Activated CD4-positive, alpha-beta T cell treated with anti-CD3 and anti-CD28 coated beads, Interleukin-2, amount 10 ng/mL, durations not matched to agents 7 days and 5 days (primary cell): Measurements from ENCODE around the gene LYSMD2. TPM values are rescaled to one million over a fixed set of nuclear protein-coding genes. Genes with fewer than 3 reads are reported as not detected.

Experiments
- CTCF ChIA-PET: fragments of 350-600 bp; sonication (Branson Sonifier 250); formaldehyde crosslinking; loops from one replicate; lab custom pipeline; 2021; ENCODE audit warnings: antibody characterized with exemption; lab: Charles Lee
- POLR2A ChIA-PET: fragments of 350-600 bp; sonication (Branson Sonifier 250); formaldehyde crosslinking; loops from one replicate; lab custom pipeline; 2021; ENCODE audit warnings: antibody characterized with exemption; lab: Charles Lee
- DNase-seq: peaks from one replicate; pipeline ENCODE4 v3.0.0-alpha.2; 2020
- H3K27ac Mint-ChIP-seq: one replicate; pipeline ENCODE4 v1.8.0; 2021; ENCODE audit warnings: mild to moderate bottlenecking, moderate library complexity, mixed read lengths
- H3K27me3 Mint-ChIP-seq: one replicate; pipeline ENCODE4 v1.8.0; 2021; ENCODE audit warnings: mixed read lengths
- H3K36me3 Mint-ChIP-seq: one replicate; pipeline ENCODE4 v1.8.0; 2021; ENCODE audit warnings: low read depth, mixed read lengths
- H3K4me1 Mint-ChIP-seq: one replicate; pipeline ENCODE4 v1.8.0; 2021; ENCODE audit warnings: mixed read lengths
- H3K4me3 Mint-ChIP-seq: one replicate; pipeline ENCODE4 v1.8.0; 2021; ENCODE audit warnings: mild to moderate bottlenecking, moderate library complexity, mixed read lengths
- H3K9me3 Mint-ChIP-seq: one replicate; pipeline ENCODE4 v1.8.0; 2021; ENCODE audit warnings: mixed read lengths
- total RNA-seq, 2 experiments: library from RNA; stranded (reverse); gene quantifications; one replicate each; pipeline ENCODE4 v1.2.3, GENCODE V29; 2021

LYSMD2 gene
- total RNA-seq, 2 experiments from 2014 or later = 18.2 to 23.6 TPM

DNA sequence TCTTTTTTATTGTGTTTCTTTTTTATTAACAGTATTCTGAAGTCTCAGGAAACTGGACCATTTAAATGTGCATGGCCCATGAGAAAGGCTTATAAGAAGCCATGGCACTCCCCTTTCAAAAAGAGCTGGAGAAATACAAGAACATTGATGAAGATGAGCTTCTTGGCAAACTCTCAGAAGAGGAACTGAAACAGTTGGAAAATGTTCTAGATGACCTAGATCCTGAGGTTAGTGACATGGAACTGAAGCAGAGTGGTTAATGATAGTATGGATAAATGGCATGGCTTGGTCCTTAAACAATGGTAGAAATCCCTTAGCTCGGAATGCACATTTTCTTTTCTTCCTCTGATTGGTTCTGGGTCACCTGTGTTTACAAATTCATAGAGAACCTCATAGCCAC lies 28.9 kb upstream of the LYSMD2 start:
- Mint-ChIP-seq H3K4me1 (peaks cover 12% of the 10 kb centered on the region), H3K27me3 (no peaks in the 10 kb centered on the region), H3K36me3 (peaks cover 23% of the 10 kb centered on the region), H3K27ac (no peak overlapping the region), H3K9me3 (peaks cover 6% of the 10 kb centered on the region), H3K4me3 (no peak overlapping the region)
- CTCF ChIA-PET = interaction anchor here (1.2 kb wide), 1 partner anchor 10 kb away, joined by 7 read pairs; no protein-coding TSS in a partner anchor
- POLR2A ChIA-PET = no interaction called here
- DNase-seq = no peak

DNA sequence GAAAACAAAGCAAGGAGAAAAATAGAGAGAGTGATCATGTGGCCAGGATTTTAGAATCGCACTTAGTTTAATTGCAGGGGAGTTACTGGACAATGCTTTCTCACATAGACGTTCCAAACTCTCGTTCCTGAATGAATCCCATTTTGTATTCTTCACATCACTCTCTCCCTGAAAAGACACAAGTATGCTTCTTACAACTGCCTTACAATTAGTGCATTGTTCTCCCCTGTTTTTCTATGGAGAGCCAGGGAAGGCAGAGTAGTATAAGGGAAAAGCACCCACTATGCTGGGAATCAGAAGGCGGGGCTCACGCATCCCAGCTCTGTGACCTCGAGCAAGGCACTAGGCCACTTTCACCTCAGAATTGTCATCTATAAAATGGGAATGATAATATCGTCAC lies 28.3 kb upstream of the LYSMD2 start:
- POLR2A ChIA-PET = no interaction called here
- no peak for DNase-seq
- Mint-ChIP-seq H3K4me1 (peaks cover 12% of the 10 kb centered on the region), H3K27ac (no peak overlapping the region), H3K9me3 (peaks cover 6% of the 10 kb centered on the region), H3K36me3 (peaks cover 23% of the 10 kb centered on the region), H3K4me3 (no peak overlapping the region), H3K27me3 (no peaks in the 10 kb centered on the region)
- CTCF ChIA-PET = interaction anchor here (1.2 kb wide), 1 partner anchor 11 kb away, joined by 7 read pairs; no protein-coding TSS in a partner anchor

DNA sequence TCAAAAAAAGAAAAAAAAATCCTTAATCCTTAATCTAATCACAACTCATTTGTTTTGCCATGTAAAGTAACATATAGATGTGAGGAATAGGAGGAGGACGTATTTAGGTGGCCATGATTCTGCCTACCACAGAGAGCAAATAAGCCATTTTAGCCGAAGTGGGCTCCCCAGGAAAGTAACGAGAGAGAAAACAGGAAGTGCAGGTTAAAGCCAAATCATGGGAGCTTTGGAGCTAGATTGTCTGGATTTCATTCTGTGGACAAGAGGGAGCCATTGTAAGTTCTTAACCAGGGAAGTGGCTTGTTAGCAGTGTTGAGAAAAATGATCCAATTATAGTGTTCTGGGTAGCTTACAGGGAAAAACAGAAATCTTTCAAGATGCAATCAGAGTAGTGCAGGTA lies 23.4 kb upstream of the LYSMD2 start:
- no peaks in the 10 kb centered on the region for H3K9me3 Mint-ChIP-seq

DNA sequence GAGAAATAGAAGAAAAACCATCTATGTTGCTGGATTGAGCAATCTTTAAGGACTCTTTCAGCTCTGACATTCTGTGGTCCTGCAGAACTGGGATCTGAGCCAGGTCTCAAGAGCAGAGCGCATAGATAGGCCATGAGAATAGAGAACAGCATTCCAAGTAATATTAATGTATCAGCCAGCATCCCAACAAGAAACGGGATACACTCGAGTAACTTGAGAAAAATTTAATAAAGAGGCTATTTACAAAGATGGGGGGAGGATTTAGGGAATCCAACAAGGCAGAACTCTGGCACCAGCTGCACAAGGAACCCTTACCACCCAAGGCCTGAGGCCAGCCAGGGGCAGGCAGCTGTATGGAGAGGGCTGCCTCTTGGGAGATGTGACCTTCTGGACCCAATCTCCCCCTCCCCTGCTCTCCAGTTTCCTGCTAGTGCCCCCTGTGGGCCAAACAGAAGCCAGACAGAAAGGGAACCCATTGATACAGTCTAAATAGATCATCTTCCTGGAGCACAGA lies 22.2 kb upstream of the LYSMD2 start:
- Mint-ChIP-seq H3K27me3 (no peaks in the 10 kb centered on the region), H3K4me1 (peaks cover 5% of the 10 kb centered on the region), H3K4me3 (no peak overlapping the region), H3K36me3 (peaks cover 2% of the 10 kb centered on the region), H3K9me3 (no peaks in the 10 kb centered on the region), H3K27ac (no peak overlapping the region)
- POLR2A ChIA-PET = no interaction called here
- CTCF ChIA-PET = interaction anchor here (0.6 kb wide), 1 partner anchor 149 kb away, joined by 3 read pairs; no protein-coding TSS in a partner anchor
- peak; percentile 12 for DNase-seq

More for the DNA sequence above, 23.4 kb upstream of the LYSMD2 start:
- POLR2A ChIA-PET = no interaction called here
- DNase-seq = no peak
- H3K27ac Mint-ChIP-seq = no peak overlapping the region
- no peaks in the 10 kb centered on the region for H3K4me1 Mint-ChIP-seq
- H3K4me3 Mint-ChIP-seq = no peak overlapping the region
- H3K27me3 Mint-ChIP-seq = no peaks in the 10 kb centered on the region
- no peaks in the 10 kb centered on the region for H3K36me3 Mint-ChIP-seq
- CTCF ChIA-PET = interaction anchor here (1.1 kb wide), 1 partner anchor 10 kb away, joined by 4 read pairs; no protein-coding TSS in a partner anchor

DNA sequence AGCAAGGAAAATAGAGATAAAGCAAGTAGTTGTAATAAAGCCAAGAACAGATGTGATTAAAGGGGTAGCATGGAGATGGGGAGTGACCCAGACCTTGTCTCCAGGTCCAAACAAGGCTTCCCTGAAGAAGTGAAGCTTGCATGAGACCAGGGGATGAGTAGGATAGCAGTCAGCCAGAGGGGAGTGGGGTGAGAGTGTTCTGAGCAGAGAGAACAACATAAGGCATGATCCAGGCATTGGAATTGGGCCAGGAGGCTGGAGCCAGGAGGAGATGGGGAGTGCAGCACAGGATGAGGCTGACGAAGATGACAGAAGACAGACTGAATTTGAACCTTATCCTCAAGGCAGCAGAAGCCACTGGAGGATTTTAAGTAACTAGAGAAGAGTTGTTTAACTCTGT lies 21.2 kb upstream of the LYSMD2 start:
- H3K36me3 Mint-ChIP-seq = peaks cover 6% of the 10 kb centered on the region
- CTCF ChIA-PET = interaction anchor here (1.1 kb wide), 1 partner anchor 18 kb away, joined by 6 read pairs; no protein-coding TSS in a partner anchor
- POLR2A ChIA-PET = no interaction called here
- H3K27me3 Mint-ChIP-seq = peaks cover 4% of the 10 kb centered on the region
- H3K9me3 Mint-ChIP-seq = peaks cover 4% of the 10 kb centered on the region
- DNase-seq = no peak
- no peak overlapping the region for H3K4me3 Mint-ChIP-seq
- H3K4me1 Mint-ChIP-seq = peaks cover 13% of the 10 kb centered on the region
- no peak overlapping the region for H3K27ac Mint-ChIP-seq

DNA sequence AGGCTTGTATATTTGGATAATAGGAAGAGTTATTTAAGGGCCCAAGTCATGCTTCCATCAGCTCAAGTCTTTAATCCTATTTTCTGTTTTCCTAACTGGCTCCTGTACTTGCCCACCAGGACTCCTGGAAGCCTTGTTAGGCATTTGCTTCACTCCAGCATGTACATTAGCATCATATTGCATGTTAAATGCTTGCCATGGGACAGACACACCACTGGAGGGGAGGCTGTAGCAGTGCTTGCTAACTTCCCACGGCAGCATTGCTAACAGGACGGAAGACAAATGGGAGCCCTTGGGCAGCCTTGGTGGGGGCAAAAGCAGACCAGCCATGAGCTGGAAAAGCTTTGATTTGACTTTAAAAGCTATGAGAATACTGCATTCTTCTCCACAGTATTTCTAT lies 20.0 kb upstream of the LYSMD2 start:
- ChIA-PET POLR2A (no interaction called here), CTCF (interaction anchor here (0.6 to 1.1 kb wide), 3 partner anchors 19 to 375 kb away, joined by 3 to 6 read pairs (median 3); no protein-coding TSS in a partner anchor)
- H3K4me3 Mint-ChIP-seq = no peak overlapping the region
- no peak for DNase-seq
- H3K9me3 Mint-ChIP-seq = peaks cover 9% of the 10 kb centered on the region
- no peak overlapping the region for H3K27ac Mint-ChIP-seq
- H3K36me3 Mint-ChIP-seq = peaks cover 15% of the 10 kb centered on the region
- peaks cover 13% of the 10 kb centered on the region for H3K27me3 Mint-ChIP-seq
- H3K4me1 Mint-ChIP-seq = peaks cover 25% of the 10 kb centered on the region

DNA sequence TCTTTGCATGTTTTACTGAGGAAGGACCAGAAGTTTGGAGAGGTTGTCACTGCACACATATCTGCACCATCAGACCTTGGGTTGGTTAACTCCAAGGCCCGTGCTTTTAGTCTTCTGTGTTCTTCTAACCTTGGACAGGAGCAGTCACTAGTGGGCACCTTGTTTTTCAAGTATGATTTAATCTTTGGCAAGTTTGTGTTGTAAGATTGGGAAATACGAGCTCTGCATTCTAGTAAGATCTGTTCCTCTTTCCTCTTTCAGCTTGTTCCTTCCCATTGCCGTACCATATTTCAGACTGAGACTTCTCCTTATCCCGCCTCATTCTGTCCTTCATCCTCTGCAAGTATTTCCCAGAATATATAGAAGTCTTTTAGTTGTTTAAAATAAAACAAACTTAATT lies 19.0 kb upstream of the LYSMD2 start:
- H3K36me3 Mint-ChIP-seq = peaks cover 17% of the 10 kb centered on the region
- H3K4me1 Mint-ChIP-seq = peaks cover 28% of the 10 kb centered on the region
- H3K27ac Mint-ChIP-seq = no peak overlapping the region
- H3K27me3 Mint-ChIP-seq = peaks cover 16% of the 10 kb centered on the region
- H3K9me3 Mint-ChIP-seq = peaks cover 9% of the 10 kb centered on the region
- ChIA-PET CTCF (interaction anchor here (0.9 kb wide), 1 partner anchor 25 kb away, joined by 3 read pairs; no protein-coding TSS in a partner anchor), POLR2A (interaction anchor here (0.8 kb wide), 1 partner anchor 19 kb away, joined by 4 read pairs; the partner anchor contains the start of gene LYSMD2)
- DNase-seq = no peak
- no peak overlapping the region for H3K4me3 Mint-ChIP-seq

DNA sequence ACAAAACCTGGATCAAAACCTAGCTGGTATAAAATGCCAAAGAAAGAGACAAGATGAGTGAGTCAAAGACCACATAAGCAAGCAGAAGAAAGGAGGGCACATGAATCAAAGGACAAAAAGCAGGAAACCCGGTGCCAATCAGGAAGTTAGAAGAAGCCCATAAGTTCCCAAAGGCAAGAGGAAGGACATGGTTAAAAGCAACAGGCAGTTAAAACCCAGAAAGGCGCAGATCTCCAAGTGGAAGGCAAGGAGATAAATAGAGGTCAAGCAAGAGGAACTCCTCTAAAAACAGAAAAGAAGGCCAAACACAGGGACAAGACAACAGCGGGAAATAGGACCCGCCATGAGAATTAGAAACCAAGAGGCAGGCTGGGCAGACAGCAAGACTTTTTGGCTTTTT lies 18.3 kb upstream of the LYSMD2 start:
- POLR2A ChIA-PET = no interaction called here
- Mint-ChIP-seq H3K27me3 (peaks cover 20% of the 10 kb centered on the region), H3K9me3 (peaks cover 9% of the 10 kb centered on the region), H3K4me3 (no peak overlapping the region), H3K4me1 (peaks cover 32% of the 10 kb centered on the region), H3K36me3 (peaks cover 18% of the 10 kb centered on the region), H3K27ac (no peak overlapping the region)
- CTCF ChIA-PET = no interaction called here
- no peak for DNase-seq

DNA sequence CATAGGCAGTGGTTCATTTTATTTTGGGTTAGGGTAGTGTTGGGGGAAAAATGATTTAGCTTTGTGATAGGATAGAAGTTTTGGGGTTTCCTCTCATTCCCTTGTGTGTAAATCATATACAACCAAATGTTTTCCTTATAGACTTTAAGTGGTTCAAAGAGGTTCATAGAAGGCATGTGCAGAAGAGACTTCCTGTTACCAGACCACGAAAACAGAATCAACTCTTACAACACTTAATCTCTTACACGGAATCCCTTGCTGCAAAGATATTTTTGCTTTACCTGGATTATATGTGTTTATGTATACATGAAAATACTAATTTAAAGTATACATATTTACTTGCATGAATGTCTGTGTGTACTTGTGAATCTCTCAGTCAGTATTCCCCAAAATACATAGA lies 16.8 kb upstream of the LYSMD2 start:
- H3K4me3 Mint-ChIP-seq = no peak overlapping the region

DNA sequence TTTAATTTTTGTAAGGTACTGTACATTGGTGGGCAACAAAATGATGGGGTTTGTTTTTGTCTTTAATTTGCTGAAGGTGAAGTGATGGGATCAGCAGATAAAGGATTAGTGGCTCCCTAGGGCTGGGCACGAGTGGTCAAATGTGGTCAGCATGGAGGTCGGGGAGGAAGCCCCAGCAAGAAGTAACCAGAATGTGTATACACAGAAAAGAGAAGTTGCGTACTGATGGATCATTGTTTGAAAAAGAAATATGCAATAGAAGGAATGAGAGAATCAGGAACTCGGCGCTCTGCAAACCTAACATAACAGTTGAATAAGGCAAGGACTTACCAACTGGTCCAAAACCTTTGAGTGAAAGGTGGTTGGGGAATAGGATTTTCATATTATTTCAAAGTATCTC lies 15.4 kb upstream of the LYSMD2 start:
- DNase-seq = no peak
- H3K27me3 Mint-ChIP-seq = peaks cover 35% of the 10 kb centered on the region
- H3K9me3 Mint-ChIP-seq = peaks cover 9% of the 10 kb centered on the region
- POLR2A ChIA-PET = no interaction called here
- CTCF ChIA-PET = no interaction called here
- H3K4me1 Mint-ChIP-seq = peaks cover 38% of the 10 kb centered on the region
- H3K4me3 Mint-ChIP-seq = peak overlapping the region; percentile 82
- H3K27ac Mint-ChIP-seq = no peak overlapping the region
- peaks cover 18% of the 10 kb centered on the region for H3K36me3 Mint-ChIP-seq

More for the DNA sequence above, 16.8 kb upstream of the LYSMD2 start:
- Mint-ChIP-seq H3K27me3 (peaks cover 30% of the 10 kb centered on the region), H3K4me1 (peaks cover 36% of the 10 kb centered on the region), H3K9me3 (peaks cover 9% of the 10 kb centered on the region), H3K27ac (no peak overlapping the region), H3K36me3 (peaks cover 18% of the 10 kb centered on the region)
- ChIA-PET CTCF (interaction anchor here (1.2 to 1.4 kb wide), 2 partner anchors 18 to 22 kb away, joined by 3 to 6 read pairs; no protein-coding TSS in a partner anchor), POLR2A (no interaction called here)
- DNase-seq = no peak

DNA sequence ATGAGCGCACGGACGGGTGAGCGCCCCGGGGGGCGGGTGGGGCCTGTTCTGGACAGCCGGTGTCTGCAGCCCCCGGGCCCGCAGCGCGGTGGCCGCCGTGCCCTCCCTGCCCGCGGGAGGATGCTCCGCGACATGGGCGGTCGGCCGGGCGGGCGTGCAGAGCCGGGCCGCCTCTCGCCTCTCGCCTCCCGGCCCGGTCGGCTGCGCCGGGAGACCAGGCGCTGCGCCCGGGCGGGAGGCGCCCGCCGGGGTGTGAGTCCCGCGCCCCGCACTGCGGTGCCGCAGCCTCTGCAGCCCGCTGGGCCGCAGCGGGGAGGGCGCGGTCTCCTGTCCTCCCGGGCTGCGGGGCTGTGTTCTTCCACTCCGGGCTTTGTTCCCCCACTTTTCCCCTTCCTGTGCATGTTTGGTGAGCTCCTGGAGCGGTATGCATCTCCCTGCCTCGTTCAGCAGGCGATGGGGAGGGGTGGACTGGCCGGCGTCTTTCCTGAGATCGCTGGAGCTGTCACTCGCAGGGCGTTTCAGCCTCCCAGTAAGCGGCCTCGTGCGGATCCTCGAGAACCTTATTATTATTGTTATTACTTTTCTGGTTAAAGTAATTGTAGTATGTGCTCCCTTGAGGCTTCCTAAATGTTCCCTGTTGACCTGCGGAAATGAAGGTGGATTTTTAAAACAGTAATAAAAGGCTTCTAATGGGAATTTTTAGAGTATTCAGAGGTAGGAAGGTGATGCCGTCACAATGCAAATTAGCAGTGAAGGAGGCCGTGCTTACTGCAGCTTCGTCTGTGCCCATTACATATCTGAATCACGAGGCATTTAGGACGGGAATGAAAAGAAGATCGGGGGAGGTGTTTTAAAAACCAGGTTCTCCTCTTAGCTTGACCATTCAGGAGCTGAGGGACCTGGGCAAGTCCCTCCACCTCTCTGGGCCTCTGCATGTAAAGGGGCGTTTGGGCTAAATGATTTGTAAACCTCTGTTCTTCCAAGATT lies 14.5 kb upstream of the LYSMD2 start:
- peak overlapping the region; percentile 82 for H3K4me3 Mint-ChIP-seq
- no peak overlapping the region for H3K27ac Mint-ChIP-seq
- ChIA-PET CTCF (interaction anchor here (2.0 kb wide), 1 partner anchor 15 kb away, joined by 8 read pairs; the partner anchor contains the start of gene LYSMD2), POLR2A (no interaction called here)
- DNase-seq = no peak
- peaks cover 18% of the 10 kb centered on the region for H3K36me3 Mint-ChIP-seq
- H3K9me3 Mint-ChIP-seq = peaks cover 9% of the 10 kb centered on the region
- H3K4me1 Mint-ChIP-seq = peaks cover 38% of the 10 kb centered on the region
- H3K27me3 Mint-ChIP-seq = peaks cover 35% of the 10 kb centered on the region

DNA sequence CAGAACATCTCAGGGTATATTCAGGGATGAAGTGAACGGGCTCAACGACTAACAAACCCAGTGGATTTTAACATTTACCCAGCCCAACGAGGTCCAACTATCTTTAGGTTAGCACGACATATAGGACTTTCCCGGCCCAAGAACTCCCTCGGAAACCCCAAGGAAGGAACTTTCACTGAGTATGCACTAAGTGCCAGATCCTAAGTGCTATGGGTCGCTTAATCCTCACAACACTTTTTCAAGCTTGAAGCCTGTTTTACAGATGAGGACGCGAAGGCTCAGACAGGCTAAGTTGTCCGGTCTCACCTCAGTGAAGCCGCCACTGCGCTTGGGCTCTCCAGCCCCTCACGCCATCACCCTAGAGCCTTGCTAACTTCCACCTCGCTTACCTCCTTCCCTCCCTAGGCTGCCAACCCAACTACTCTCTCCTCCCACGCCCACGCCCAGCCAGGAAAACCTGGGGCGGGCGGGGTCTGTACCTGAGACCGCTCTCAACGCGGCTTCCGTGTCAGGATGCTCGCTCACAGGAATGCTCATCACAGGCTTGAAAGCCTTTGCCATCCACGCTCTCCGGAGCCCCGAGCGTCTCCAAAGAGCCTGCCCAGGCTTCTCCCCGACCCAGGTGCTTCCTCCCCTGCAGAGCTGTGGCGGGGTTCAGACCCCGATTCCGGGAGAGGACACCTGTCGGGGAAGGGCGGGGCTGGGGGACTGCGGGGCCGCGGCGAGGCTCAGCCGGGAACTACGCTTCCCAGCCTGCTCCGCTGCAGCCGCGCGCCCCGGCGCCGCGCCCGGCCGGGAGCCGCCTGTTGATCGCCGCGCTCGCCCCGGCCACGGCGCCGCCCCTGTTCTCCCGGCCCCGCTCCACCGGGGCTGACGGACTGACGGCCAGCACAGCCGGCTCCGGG lies 13.6 kb upstream of the LYSMD2 start, which contains the start of gene TMOD2:
Gene TMOD2 (plus strand): TSS at position 806 of the 905 bp plus-strand sequence. CDS start 14,845 bp downstream, outside the sequence.
- H3K36me3 Mint-ChIP-seq = peaks cover 18% of the 10 kb centered on the region
- CTCF ChIA-PET = interaction anchor here (1.0 to 2.0 kb wide), 2 partner anchors 10 to 15 kb away, joined by 3 to 8 read pairs; partner anchors contain the start of gene LYSMD2
- POLR2A ChIA-PET = no interaction called here
- peak; percentile 42 for DNase-seq
- no peak within 1 kb of the TSS for H3K27ac Mint-ChIP-seq
- H3K4me1 Mint-ChIP-seq = peaks cover 38% of the 10 kb centered on the region
- peak within 1 kb of the TSS; percentile 82 for H3K4me3 Mint-ChIP-seq
- peaks cover 38% of the 10 kb centered on the region for H3K27me3 Mint-ChIP-seq
- H3K9me3 Mint-ChIP-seq = peaks cover 9% of the 10 kb centered on the region
